ENCODE results near the gene WDR18. TPM values are rescaled to one million over a fixed set of nuclear protein-coding genes. Genes with fewer than 3 reads are reported as not detected.

WDR18 gene
- total RNA-seq, 4 donors from 2014 or later, result 9.9 to 30.3 (median 28.4) TPM

DNA sequence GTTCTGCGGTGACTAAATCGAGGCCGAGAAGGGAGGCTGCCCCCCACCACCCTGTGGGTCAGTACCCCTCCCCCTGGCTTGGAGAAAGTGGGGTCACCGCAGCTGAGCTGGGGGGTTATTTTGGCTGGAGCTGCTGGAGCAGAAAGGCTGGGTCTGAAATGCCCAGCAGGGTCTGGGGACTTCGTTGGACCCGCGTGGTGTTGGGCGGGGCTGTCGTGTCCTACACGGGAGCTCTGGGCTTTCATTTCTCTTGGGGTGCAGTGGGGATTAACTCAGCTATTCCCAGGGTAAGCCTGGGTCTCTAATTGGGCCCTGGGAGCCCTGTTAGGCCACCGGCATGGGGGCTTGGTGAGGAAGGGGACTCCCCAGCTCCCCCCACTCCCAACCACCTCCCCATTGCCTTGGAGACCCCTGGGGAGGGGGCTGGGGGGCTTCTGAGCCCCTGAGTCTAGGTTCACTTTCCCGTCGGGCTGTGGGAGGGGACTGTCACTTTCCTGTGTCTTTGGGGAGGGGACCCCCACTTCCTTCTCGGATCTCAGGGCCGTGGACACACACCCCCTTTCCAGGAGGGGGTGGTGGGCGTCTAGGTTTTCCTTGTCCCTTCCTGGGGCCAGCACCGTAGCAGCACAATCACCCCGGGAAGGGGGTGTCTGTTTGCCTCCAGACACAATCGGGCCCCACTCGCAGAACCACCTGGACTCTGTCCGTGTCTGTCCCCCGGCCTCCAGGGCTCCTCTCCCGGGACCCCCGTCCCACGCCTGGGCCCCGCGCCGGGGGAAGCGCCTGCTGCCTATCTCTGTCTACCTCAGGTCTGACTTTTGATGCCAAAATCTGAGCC lies 10.2 kb upstream of the WDR18 start:
- intact Hi-C loops (cut with DNase I), result no loop called here
- peaks cover 20 to 39% (median 28%) of the 10 kb centered on the region in 4 donors for H3K36me3 ChIP-seq
- H3K4me1 ChIP-seq, result no peaks in the 10 kb centered on the region
- H3K9me3 ChIP-seq, result peaks cover 0 to 11% (median 8%) of the 10 kb centered on the region in 4 donors
- H3K27ac ChIP-seq (replicated peaks in 1 of 4), result no peak overlapping the region
- WGBS, result 86% methylated on average over 18 of the region's 29 CpGs
- peaks cover 0 to 3% (median 0%) of the 10 kb centered on the region in 4 donors for H3K27me3 ChIP-seq
- TF ChIP-seq EP300 (IDR thresholded peaks at IDR 0.05) (no peak), POLR2A (IDR thresholded peaks at IDR 0.05; ENCODE audit: low read depth) (no peak), POLR2AphosphoS5 (IDR thresholded peaks at IDR 0.05) (no peak)
- TF ChIP-seq, protein P1, sequence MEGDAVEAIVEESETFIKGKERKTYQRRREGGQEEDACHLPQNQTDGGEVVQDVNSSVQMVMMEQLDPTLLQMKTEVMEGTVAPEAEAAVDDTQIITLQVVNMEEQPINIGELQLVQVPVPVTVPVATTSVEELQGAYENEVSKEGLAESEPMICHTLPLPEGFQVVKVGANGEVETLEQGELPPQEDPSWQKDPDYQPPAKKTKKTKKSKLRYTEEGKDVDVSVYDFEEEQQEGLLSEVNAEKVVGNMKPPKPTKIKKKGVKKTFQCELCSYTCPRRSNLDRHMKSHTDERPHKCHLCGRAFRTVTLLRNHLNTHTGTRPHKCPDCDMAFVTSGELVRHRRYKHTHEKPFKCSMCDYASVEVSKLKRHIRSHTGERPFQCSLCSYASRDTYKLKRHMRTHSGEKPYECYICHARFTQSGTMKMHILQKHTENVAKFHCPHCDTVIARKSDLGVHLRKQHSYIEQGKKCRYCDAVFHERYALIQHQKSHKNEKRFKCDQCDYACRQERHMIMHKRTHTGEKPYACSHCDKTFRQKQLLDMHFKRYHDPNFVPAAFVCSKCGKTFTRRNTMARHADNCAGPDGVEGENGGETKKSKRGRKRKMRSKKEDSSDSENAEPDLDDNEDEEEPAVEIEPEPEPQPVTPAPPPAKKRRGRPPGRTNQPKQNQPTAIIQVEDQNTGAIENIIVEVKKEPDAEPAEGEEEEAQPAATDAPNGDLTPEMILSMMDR (IDR thresholded peaks at IDR 0.05), result no peak
- no peak for DNase-seq (ENCODE audit: extremely low spot score)
- no peak overlapping the region for H3K4me3 ChIP-seq

DNA sequence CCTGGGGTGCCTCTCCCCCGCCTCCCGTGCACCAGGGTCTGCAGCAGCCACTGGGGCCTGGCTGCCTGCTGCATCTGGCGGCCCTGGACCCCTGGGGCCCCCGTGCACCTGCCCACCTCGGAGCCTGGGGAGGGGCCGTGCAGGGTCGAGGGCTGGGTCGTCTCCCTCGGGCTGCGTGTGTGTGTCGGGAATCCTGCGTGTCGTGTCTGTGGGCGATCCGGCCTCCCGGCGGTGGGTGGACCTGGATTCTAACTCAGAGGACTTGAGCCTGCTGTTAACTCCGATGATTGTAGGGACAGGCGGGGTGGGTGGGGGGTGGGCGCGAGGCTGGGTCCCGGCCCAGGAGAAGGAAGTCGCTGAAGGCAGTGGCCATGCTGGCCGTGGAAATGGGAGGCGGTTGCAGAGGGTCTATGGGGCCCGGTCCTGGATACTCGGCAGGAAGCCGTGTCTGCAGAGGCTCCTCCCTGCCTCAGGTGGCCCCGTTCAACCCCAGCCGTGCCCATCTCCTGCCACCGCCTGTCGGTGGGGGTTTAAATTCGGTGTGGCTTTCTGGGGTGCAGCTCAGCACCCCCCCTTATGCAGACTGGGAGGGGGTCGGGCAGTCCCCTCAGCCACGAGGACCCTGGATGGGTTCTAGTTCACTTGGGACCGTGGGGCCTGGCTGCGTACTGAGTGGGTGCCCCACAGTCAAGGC lies 9.4 kb upstream of the WDR18 start:
- Histone ChIP-seq H3K36me3 (peaks cover 16 to 31% (median 24%) of the 10 kb centered on the region in 4 donors), H3K4me3 (no peak overlapping the region), H3K27me3 (peaks cover 0 to 9% (median 2%) of the 10 kb centered on the region in 4 donors), H3K27ac (replicated peaks in 1 of 4) (no peak overlapping the region), H3K4me1 (no peaks in the 10 kb centered on the region), H3K9me3 (peaks cover 0 to 11% (median 8%) of the 10 kb centered on the region in 4 donors)
- 83% methylated on average over 28 of the region's 37 CpGs for WGBS
- no peak for DNase-seq (ENCODE audit: extremely low spot score)
- intact Hi-C loops (cut with DNase I), result loop anchor here (5.0 kb wide), 1 partner anchor 32 kb away; no protein-coding TSS in a partner anchor
- TF ChIP-seq, protein P1 (IDR thresholded peaks at IDR 0.05), result no peak
- TF ChIP-seq POLR2A (IDR thresholded peaks at IDR 0.05; ENCODE audit: low read depth) (no peak), POLR2AphosphoS5 (IDR thresholded peaks at IDR 0.05) (no peak), EP300 (IDR thresholded peaks at IDR 0.05) (no peak)

DNA sequence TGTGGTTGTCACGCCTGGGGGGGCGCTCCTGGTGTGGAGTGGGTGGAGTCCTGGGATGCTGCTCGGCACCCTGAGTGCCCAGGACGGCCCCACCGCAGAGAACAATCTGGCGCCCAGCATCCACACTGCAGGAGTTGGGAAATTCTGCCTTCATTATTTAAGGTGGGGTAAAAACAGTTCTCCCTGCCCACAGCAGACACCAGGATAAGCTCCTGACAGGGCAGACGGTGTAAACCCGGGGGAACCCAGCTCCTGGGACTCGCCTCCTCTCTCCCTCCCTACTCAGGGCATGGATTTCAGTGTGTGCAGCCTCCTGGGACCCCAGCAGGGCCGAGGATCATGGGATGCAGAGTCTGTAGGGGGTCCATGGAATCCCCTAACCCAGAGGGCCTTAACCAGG lies 7.7 kb upstream of the WDR18 start:
- Histone ChIP-seq H3K36me3 (peaks cover 5 to 14% (median 9%) of the 10 kb centered on the region in 4 donors), H3K4me1 (peaks cover 0 to 7% (median 3%) of the 10 kb centered on the region in 4 donors), H3K27me3 (peaks cover 0 to 16% (median 2%) of the 10 kb centered on the region in 4 donors), H3K4me3 (no peak overlapping the region), H3K9me3 (peaks cover 0 to under 1% (median 0%) of the 10 kb centered on the region in 4 donors), H3K27ac (replicated peaks in 1 of 4) (no peak overlapping the region)
- no peak for DNase-seq (ENCODE audit: extremely low spot score)
- intact Hi-C loops (cut with DNase I), result loop anchor here (5.0 kb wide), 1 partner anchor 34 kb away; no protein-coding TSS in a partner anchor
- TF ChIP-seq POLR2A (IDR thresholded peaks at IDR 0.05; ENCODE audit: low read depth) (no peak), EP300 (IDR thresholded peaks at IDR 0.05) (no peak), POLR2AphosphoS5 (IDR thresholded peaks at IDR 0.05) (no peak)
- WGBS, result 82% methylated on average over 10 of the region's 10 CpGs

DNA sequence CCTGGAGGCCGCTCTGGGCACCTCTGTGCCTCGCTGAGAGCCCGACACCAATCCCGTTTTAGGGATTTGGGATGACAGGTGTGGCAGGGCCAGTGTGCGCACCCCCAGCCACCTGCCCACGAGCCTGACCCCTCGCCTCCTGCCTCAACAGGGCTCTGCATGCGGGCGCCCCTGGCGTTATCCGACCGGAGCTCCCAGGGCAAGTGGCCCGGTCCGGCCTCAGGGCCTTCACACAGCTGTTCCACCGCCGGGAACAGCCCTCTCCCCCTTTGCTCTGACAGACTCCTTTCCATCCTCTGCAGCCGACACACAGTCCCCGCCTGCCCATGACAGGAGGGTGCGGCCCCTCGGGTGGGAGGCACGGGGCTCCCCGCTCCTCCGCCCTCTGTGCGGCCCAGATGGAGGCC lies 7.1 kb upstream of the WDR18 start:
- H3K4me3 ChIP-seq, result no peak overlapping the region
- TF ChIP-seq EP300 (IDR thresholded peaks at IDR 0.05) (no peak), POLR2AphosphoS5 (IDR thresholded peaks at IDR 0.05) (no peak), POLR2A (IDR thresholded peaks at IDR 0.05; ENCODE audit: low read depth) (no peak)
- TF ChIP-seq, protein P1 (IDR thresholded peaks at IDR 0.05), result no peak
- H3K27me3 ChIP-seq, result peaks cover 0 to 16% (median 2%) of the 10 kb centered on the region in 4 donors
- no peak overlapping the region for H3K27ac ChIP-seq (replicated peaks in 1 of 4)
- H3K4me1 ChIP-seq, result peaks cover 0 to 7% (median 3%) of the 10 kb centered on the region in 4 donors
- peaks cover 0 to 8% (median 3%) of the 10 kb centered on the region in 4 donors for H3K36me3 ChIP-seq
- no peaks in the 10 kb centered on the region for H3K9me3 ChIP-seq
- WGBS, result 85% methylated on average over 12 of the region's 24 CpGs
- no peak for DNase-seq (ENCODE audit: extremely low spot score)
- intact Hi-C loops (cut with DNase I), result loop anchor here (5.0 kb wide), 1 partner anchor 35 kb away; no protein-coding TSS in a partner anchor

All from esophagus muscularis mucosa (tissue), 4 donors.